Adrenal gland (tissue), 12 donors: Measurements from ENCODE around the gene IQSEC1. TPM values are rescaled to one million over a fixed set of nuclear protein-coding genes. Genes with fewer than 3 reads are reported as not detected.

Experiments used
- DNase-seq, 7 donors: peaks; one replicate each; pipeline ENCODE4 v3.0.0-alpha.2; 2019 to 2020
- H3K27ac ChIP-seq, 5 donors: fragments of 200-600 bp; sonication (generic) in 4 of 5; 1 replicate in 3 of 5; 2 replicates in 2 of 5; pipeline versions ENCODE4 v1.5.1 to v1.8.0; 2016 to 2020; ENCODE audit warnings: mild to moderate bottlenecking in 1 of 5
- H3K27me3 ChIP-seq: fragments of 200-600 bp; 2 replicates; pipeline ENCODE4 v1.8.0; 2021
- H3K36me3 ChIP-seq, 2 donors: fragments of 200-600 bp; replicated peaks in 1 of 2; 1 replicate in 1 of 2; 2 replicates in 1 of 2; pipeline versions ENCODE4 v1.5.1 to v1.8.0; 2018 to 2022
- H3K4me1 ChIP-seq, 2 donors: fragments of 200-600 bp; replicated peaks in 1 of 2; 1 replicate in 1 of 2; 2 replicates in 1 of 2; pipeline versions ENCODE4 v1.5.1 to v1.8.0; 2018 to 2021
- H3K4me3 ChIP-seq, 4 donors: fragments of 200-600 bp; sonication (generic) in 3 of 4; one replicate each; pipeline ENCODE4 v1.5.1; 2016 to 2018
- H3K9me3 ChIP-seq, 3 donors: fragments of 200-600 bp; sonication (generic) in 1 of 3; replicated peaks in 1 of 3; 1 replicate in 2 of 3; 2 replicates in 1 of 3; pipeline versions ENCODE4 v1.5.1 to v1.8.0; 2016 to 2021
- CTCF ChIP-seq, 6 experiments: fragments of 450-650 bp in 4 of 6; fragments of 200-600 bp in 2 of 6; sonication (generic) in 1 of 6; IDR thresholded peaks; 1 replicate in 5 of 6; 2 replicates in 1 of 6; pipeline versions ENCODE4 v1.5.1 to v1.8.0; 2016 to 2021; ENCODE audit warnings: antibody characterized with exemption in 6 of 6, mild to moderate bottlenecking in 2 of 6, moderate library complexity in 1 of 6
- POLR2A ChIP-seq, 2 donors: fragments of 450-650 bp; IDR thresholded peaks; one replicate each; pipeline ENCODE4 v1.6.1; 2017; ENCODE audit warnings: antibody characterized with exemption in 2 of 2, mild to moderate bottlenecking in 2 of 2, moderate library complexity in 1 of 2
- WGBS, 4 donors: extraction: QIAGEN DNeasy Blood & Tissue Kit in 2 of 4; methylation state at CpG; one replicate each; pipeline versions ENCODE4 v1.1.5 to v1.1.7; 2013 to 2017; 5-methylcytosine and 5-hydroxymethylcytosine counted together
- intact Hi-C, 2 donors: fragments of 100-400 bp; cut with DNase I; formaldehyde crosslinking; loops; one replicate each; pipeline versions ENCODE4 v1.14.1 to v1.15.0; 2022 to 2023
- polyA plus RNA-seq, 3 donors: library from polyadenylated mRNA; stranded (reverse); fragments of 200-250 nt in 2 of 3; fragments of 350-450 nt in 1 of 3; fragmentation: Illumina TruSeq in 1 of 3; extraction: RNeasy Lipid Tissue Mini Kit (QIAGEN cat#74804) in 1 of 3; gene quantifications; one replicate each; pipeline ENCODE4 v1.2.3, GENCODE V29; 2013 to 2014
- total RNA-seq, 9 donors: library from RNA; depleted of rRNA in 4 of 9; stranded (reverse); fragments of >200 nt in 4 of 9; fragments of 120-200 nt in 1 of 9; fragmentation: NEBNext Ultra II Directional in 1 of 9; extraction: Animal tissue kit (Norgen Biotek cat#: 25700) in 1 of 9; gene quantifications; one replicate each; pipeline versions ENCODE4 v1.1.0 to v1.2.4, GENCODE V29; 2013 to 2023
- donor health status: healthy with polysubstance abuse.
- donor health status: Bipolar disorder and iron deficiency.
- donor health status: DM: yes; HTN: yes; CAD: no.
- donor health status: DM: no; HTN: no; CAD: no.
- donor health status: DM: no; HTN: no; CAD: no.
- donor health status: DM: yes; HTN: yes; CAD: no.

Gene IQSEC1
- total and polyA plus RNA-seq, 12 donors = 24.4 to 133 (median 94.2) TPM

GRCh38 chr3:13105896-13106250 lies 32.6 kb upstream of the IQSEC1 start:
- Histone ChIP-seq H3K27ac (no peak overlapping the region), H3K4me3 (no peak overlapping the region), H3K36me3 (no peaks in the 10 kb centered on the region), H3K4me1 (no peaks in the 10 kb centered on the region), H3K27me3 (no peaks in the 10 kb centered on the region), H3K9me3 (no peaks in the 10 kb centered on the region)
- intact Hi-C loops = no loop called here
- WGBS, 4 donors = 91 to 94% (median 93%) methylated on average over 5 of the region's 5 CpGs
- TF ChIP-seq POLR2A (IDR thresholded peaks at IDR 0.05) = no peak
- no peak for TF ChIP-seq CTCF (IDR thresholded peaks at IDR 0.05)
- no peak for DNase-seq

GRCh38 chr3:13105181-13105895 lies 32.1 kb upstream of the IQSEC1 start:
- intact Hi-C loops = no loop called here
- H3K4me3 ChIP-seq = no peak overlapping the region
- H3K27me3 ChIP-seq = no peaks in the 10 kb centered on the region
- 85 to 92% (median 87%) methylated on average over 7 to 8 of the region's 8 CpGs for WGBS, 4 donors
- TF ChIP-seq CTCF (IDR thresholded peaks at IDR 0.05) (no peak), POLR2A (IDR thresholded peaks at IDR 0.05) (no peak)
- H3K36me3 ChIP-seq = no peaks in the 10 kb centered on the region
- peak in 1 of 7 donors; percentile 5 for DNase-seq
- H3K4me1 ChIP-seq = no peaks in the 10 kb centered on the region
- H3K27ac ChIP-seq = no peak overlapping the region
- H3K9me3 ChIP-seq = no peaks in the 10 kb centered on the region

GRCh38 chr3:13104511-13104910 lies 31.3 kb upstream of the IQSEC1 start:
- Histone ChIP-seq H3K9me3 (no peaks in the 10 kb centered on the region), H3K27ac (no peak overlapping the region), H3K27me3 (no peaks in the 10 kb centered on the region), H3K36me3 (no peaks in the 10 kb centered on the region), H3K4me1 (no peaks in the 10 kb centered on the region), H3K4me3 (no peak overlapping the region)
- TF ChIP-seq POLR2A (IDR thresholded peaks at IDR 0.05) (no peak), CTCF (IDR thresholded peaks at IDR 0.05) (no peak)
- peak in 1 of 7 donors; percentile 5 for DNase-seq
- intact Hi-C loops = no loop called here
- 84 to 93% (median 88%) methylated on average over 5 to 12 of the region's 12 CpGs for WGBS, 4 donors

- WGBS, 4 donors = 80 to 86% (median 84%) methylated on average over 10 to 13 of the region's 13 CpGs
- TF ChIP-seq CTCF (IDR thresholded peaks at IDR 0.05) = no peak
- no peak for TF ChIP-seq POLR2A (IDR thresholded peaks at IDR 0.05)
- Histone ChIP-seq H3K27me3 (no peaks in the 10 kb centered on the region), H3K9me3 (no peaks in the 10 kb centered on the region), H3K4me3 (no peak overlapping the region), H3K36me3 (no peaks in the 10 kb centered on the region), H3K4me1 (no peaks in the 10 kb centered on the region), H3K27ac (no peak overlapping the region)
- no peak for DNase-seq
- intact Hi-C loops = no loop called here
These were observed 30.3 kb upstream of the IQSEC1 start for GRCh38 chr3:13103416-13104058.
